ENCODE measurements around the gene PANK4. TPM values are rescaled to one million over a fixed set of nuclear protein-coding genes. Genes with fewer than 3 reads are reported as not detected.

The PANK4 gene
- total and polyA plus RNA-seq, 9 of the 15 experiments (the other 6 are each of a cell fraction or from before 2014, with no cell fraction given): 0.93 to 55.6 (median 31.5) TPM

DNA sequence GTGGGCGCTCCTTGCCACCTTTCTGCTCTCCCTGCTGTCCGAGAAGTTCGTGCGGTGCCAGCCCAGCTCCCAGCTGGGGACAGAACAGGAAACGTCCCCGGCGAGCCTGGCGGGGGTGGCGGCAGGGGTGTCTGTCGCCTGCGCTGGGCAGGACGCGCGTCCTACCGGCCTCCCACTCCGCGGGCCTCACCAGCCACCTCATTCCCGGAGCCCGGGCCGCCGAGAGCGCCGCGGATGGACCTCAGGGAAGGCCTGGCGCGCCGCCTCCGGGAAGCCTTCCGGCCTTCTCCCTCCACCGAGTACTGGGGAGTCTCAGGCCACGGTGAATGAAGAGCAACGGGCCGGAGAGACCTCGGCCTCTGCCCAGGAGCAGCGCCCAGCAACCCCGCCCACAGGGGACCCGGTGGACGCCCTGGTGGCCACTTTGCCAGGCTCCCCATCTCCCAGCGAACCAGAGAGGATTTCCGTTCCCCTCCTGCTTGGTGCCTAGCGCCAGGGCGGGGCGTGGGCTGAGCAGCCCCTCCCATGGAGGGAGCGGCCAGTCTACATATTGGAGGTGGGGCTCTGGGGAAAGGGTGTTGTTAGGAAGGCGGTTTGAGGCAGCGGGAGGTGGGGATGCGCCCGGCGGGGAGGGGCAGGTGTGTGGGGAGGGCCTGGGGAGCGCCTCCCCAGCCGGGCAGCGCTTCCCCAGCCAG is 20.3 kb upstream of the PANK4 start (continued):
- TF ChIP-seq, protein P1, sequence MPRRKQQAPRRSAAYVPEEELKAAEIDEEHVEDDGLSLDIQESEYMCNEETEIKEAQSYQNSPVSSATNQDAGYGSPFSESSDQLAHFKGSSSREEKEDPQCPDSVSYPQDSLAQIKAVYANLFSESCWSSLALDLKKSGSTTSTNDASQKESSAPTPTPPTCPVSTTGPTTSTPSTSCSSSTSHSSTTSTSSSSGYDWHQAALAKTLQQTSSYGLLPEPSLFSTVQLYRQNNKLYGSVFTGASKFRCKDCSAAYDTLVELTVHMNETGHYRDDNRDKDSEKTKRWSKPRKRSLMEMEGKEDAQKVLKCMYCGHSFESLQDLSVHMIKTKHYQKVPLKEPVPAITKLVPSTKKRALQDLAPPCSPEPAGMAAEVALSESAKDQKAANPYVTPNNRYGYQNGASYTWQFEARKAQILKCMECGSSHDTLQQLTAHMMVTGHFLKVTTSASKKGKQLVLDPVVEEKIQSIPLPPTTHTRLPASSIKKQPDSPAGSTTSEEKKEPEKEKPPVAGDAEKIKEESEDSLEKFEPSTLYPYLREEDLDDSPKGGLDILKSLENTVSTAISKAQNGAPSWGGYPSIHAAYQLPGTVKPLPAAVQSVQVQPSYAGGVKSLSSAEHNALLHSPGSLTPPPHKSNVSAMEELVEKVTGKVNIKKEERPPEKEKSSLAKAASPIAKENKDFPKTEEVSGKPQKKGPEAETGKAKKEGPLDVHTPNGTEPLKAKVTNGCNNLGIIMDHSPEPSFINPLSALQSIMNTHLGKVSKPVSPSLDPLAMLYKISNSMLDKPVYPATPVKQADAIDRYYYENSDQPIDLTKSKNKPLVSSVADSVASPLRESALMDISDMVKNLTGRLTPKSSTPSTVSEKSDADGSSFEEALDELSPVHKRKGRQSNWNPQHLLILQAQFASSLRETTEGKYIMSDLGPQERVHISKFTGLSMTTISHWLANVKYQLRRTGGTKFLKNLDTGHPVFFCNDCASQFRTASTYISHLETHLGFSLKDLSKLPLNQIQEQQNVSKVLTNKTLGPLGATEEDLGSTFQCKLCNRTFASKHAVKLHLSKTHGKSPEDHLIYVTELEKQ (CRISPR knock-in tag; IDR thresholded peaks at IDR 0.05): no peak
- peak; percentile 68 for TF ChIP-seq MYNN (IDR thresholded peaks at IDR 0.05)
- no peak for TF ChIP-seq MYNN (CRISPR knock-in tag; IDR thresholded peaks at IDR 0.05)
- TF ChIP-seq ZZZ3 (IDR thresholded peaks at IDR 0.05): no peak
- TF ChIP-seq NR1H2 (CRISPR knock-in tag; IDR thresholded peaks at IDR 0.05): peak; percentile 53; the same call in 1 of the 2 replicates
- TF ChIP-seq HCFC1 (IDR thresholded peaks at IDR 0.05; ENCODE audit: low read depth, low read length): no peak
- TF ChIP-seq GTF2A2 (tag; IDR thresholded peaks at IDR 0.05): peak; percentile 75
- TF ChIP-seq, protein P2, sequence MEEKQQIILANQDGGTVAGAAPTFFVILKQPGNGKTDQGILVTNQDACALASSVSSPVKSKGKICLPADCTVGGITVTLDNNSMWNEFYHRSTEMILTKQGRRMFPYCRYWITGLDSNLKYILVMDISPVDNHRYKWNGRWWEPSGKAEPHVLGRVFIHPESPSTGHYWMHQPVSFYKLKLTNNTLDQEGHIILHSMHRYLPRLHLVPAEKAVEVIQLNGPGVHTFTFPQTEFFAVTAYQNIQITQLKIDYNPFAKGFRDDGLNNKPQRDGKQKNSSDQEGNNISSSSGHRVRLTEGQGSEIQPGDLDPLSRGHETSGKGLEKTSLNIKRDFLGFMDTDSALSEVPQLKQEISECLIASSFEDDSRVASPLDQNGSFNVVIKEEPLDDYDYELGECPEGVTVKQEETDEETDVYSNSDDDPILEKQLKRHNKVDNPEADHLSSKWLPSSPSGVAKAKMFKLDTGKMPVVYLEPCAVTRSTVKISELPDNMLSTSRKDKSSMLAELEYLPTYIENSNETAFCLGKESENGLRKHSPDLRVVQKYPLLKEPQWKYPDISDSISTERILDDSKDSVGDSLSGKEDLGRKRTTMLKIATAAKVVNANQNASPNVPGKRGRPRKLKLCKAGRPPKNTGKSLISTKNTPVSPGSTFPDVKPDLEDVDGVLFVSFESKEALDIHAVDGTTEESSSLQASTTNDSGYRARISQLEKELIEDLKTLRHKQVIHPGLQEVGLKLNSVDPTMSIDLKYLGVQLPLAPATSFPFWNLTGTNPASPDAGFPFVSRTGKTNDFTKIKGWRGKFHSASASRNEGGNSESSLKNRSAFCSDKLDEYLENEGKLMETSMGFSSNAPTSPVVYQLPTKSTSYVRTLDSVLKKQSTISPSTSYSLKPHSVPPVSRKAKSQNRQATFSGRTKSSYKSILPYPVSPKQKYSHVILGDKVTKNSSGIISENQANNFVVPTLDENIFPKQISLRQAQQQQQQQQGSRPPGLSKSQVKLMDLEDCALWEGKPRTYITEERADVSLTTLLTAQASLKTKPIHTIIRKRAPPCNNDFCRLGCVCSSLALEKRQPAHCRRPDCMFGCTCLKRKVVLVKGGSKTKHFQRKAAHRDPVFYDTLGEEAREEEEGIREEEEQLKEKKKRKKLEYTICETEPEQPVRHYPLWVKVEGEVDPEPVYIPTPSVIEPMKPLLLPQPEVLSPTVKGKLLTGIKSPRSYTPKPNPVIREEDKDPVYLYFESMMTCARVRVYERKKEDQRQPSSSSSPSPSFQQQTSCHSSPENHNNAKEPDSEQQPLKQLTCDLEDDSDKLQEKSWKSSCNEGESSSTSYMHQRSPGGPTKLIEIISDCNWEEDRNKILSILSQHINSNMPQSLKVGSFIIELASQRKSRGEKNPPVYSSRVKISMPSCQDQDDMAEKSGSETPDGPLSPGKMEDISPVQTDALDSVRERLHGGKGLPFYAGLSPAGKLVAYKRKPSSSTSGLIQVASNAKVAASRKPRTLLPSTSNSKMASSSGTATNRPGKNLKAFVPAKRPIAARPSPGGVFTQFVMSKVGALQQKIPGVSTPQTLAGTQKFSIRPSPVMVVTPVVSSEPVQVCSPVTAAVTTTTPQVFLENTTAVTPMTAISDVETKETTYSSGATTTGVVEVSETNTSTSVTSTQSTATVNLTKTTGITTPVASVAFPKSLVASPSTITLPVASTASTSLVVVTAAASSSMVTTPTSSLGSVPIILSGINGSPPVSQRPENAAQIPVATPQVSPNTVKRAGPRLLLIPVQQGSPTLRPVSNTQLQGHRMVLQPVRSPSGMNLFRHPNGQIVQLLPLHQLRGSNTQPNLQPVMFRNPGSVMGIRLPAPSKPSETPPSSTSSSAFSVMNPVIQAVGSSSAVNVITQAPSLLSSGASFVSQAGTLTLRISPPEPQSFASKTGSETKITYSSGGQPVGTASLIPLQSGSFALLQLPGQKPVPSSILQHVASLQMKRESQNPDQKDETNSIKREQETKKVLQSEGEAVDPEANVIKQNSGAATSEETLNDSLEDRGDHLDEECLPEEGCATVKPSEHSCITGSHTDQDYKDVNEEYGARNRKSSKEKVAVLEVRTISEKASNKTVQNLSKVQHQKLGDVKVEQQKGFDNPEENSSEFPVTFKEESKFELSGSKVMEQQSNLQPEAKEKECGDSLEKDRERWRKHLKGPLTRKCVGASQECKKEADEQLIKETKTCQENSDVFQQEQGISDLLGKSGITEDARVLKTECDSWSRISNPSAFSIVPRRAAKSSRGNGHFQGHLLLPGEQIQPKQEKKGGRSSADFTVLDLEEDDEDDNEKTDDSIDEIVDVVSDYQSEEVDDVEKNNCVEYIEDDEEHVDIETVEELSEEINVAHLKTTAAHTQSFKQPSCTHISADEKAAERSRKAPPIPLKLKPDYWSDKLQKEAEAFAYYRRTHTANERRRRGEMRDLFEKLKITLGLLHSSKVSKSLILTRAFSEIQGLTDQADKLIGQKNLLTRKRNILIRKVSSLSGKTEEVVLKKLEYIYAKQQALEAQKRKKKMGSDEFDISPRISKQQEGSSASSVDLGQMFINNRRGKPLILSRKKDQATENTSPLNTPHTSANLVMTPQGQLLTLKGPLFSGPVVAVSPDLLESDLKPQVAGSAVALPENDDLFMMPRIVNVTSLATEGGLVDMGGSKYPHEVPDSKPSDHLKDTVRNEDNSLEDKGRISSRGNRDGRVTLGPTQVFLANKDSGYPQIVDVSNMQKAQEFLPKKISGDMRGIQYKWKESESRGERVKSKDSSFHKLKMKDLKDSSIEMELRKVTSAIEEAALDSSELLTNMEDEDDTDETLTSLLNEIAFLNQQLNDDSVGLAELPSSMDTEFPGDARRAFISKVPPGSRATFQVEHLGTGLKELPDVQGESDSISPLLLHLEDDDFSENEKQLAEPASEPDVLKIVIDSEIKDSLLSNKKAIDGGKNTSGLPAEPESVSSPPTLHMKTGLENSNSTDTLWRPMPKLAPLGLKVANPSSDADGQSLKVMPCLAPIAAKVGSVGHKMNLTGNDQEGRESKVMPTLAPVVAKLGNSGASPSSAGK (IDR thresholded peaks at IDR 0.05): no peak
- TF ChIP-seq CSDE1 (IDR thresholded peaks at IDR 0.05): no peak
- TF ChIP-seq SMAD4 (CRISPR knock-in tag; conservative IDR thresholded peaks at IDR 0.05): peak; percentile 80
- TF ChIP-seq CREBBP (IDR thresholded peaks at IDR 0.05; ENCODE audit: low read depth, low read length): no peak
- TF ChIP-seq ZC3H4 (CRISPR knock-in tag; IDR thresholded peaks at IDR 0.05; ENCODE audit: borderline replicate concordance): no peak
